ENCODE results near the gene ADGRG3. TPM values are rescaled to one million over a fixed set of nuclear protein-coding genes. Genes with fewer than 3 reads are reported as not detected.

ADGRG3 gene
- polyA plus RNA-seq, 1 donor (not counting 4 experiments of a cell fraction or from before 2014, with no cell fraction given), result not detected

- H3K27me3 ChIP-seq (ENCODE audit: control insufficient read depth, extremely low read depth, insufficient read depth, low read length), result peaks cover 11% of the 10 kb centered on the region
- no peak overlapping the region for H2AFZ ChIP-seq (ENCODE audit: control insufficient read depth, low read length)
- FAIRE-seq (no peak), DNase-seq (ENCODE audit: low read depth, low spot score) (no peak)
- H3K9me1 ChIP-seq (ENCODE audit: control insufficient read depth, extremely low read depth, insufficient read depth, low read length), result no peaks in the 10 kb centered on the region
- dilution Hi-C loops (cut with MboI; ENCODE audit: extremely low pct_ligation_motif_present, low sequenced_read_pairs), result no loop called here
- H3K9ac ChIP-seq (ENCODE audit: control insufficient read depth, extremely low read depth, insufficient read depth, low read length), result no peak overlapping the region
- no peaks in the 10 kb centered on the region for H3K4me1 ChIP-seq (ENCODE audit: control insufficient read depth, extremely low read depth, insufficient read depth, low read length)
- H3K36me3 ChIP-seq (ENCODE audit: control insufficient read depth in 2 of 2, extremely low read depth in 1 of 2, insufficient read depth in 2 of 2, low read length in 2 of 2), result no peaks in the 10 kb centered on the region
- H3K4me2 ChIP-seq (ENCODE audit: control insufficient read depth, extremely low read depth, insufficient read depth, low read depth, low read length), result no peak overlapping the region
- H3K9me3 ChIP-seq (ENCODE audit: control insufficient read depth, low read depth, low read length), result no peaks in the 10 kb centered on the region
- H3K4me3 ChIP-seq (ENCODE audit: control insufficient read depth in 2 of 3, extremely low read depth in 1 of 3, insufficient read depth in 2 of 3, low read depth in 1 of 3, low read length in 3 of 3), result no peak overlapping the region
- H3K79me2 ChIP-seq (ENCODE audit: control insufficient read depth, insufficient read depth, low read length), result no peaks in the 10 kb centered on the region
- H3K27ac ChIP-seq (ENCODE audit: control insufficient read depth, insufficient read depth, low read length), result no peak overlapping the region
- no peaks in the 10 kb centered on the region for H4K20me1 ChIP-seq (ENCODE audit: control insufficient read depth, extremely low read depth, insufficient read depth, low read length)
- TF ChIP-seq EZH2 (IDR thresholded peaks at IDR 0.05; ENCODE audit: low read length) (no peak), CTCF (optimal IDR thresholded peaks at IDR 0.05 in 1 of 3, IDR thresholded peaks at IDR 0.05 in 1 of 3, conservative IDR thresholded peaks at IDR 0.05 in 1 of 3; ENCODE audit: extremely low read depth in 1 of 3, insufficient read depth in 2 of 3, low read length in 3 of 3) (no peak)
These were observed 45.5 kb downstream of the ADGRG3 start for GRCh38 chr16:57713596-57713995.

DNA sequence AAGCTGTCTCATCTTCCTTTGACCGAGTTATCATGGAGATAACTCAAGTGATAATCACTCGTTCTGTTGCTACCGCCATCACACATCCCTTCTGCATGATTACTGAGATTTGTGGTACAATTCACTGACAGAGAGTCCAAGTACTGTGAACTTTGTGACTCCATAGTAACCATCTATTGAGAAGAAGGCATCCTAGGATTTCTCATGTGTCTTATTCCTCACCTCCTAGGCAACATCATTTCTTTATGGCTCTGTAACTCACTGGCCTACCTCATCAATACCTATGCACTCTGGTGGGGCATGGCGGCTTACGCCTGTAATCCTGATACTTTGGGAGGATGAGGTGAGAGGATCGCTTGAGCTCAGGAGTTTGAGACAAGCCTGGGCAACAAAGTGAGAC, 45.9 kb downstream of the ADGRG3 start:
- Histone ChIP-seq H3K27me3 (ENCODE audit: control insufficient read depth, extremely low read depth, insufficient read depth, low read length) (peaks cover 11% of the 10 kb centered on the region), H3K27ac (ENCODE audit: control insufficient read depth, insufficient read depth, low read length) (no peak overlapping the region), H2AFZ (ENCODE audit: control insufficient read depth, low read length) (no peak overlapping the region), H3K36me3 (ENCODE audit: control insufficient read depth in 2 of 2, extremely low read depth in 1 of 2, insufficient read depth in 2 of 2, low read length in 2 of 2) (no peaks in the 10 kb centered on the region), H3K4me2 (ENCODE audit: control insufficient read depth, extremely low read depth, insufficient read depth, low read depth, low read length) (no peak overlapping the region), H3K9ac (ENCODE audit: control insufficient read depth, extremely low read depth, insufficient read depth, low read length) (no peak overlapping the region), H4K20me1 (ENCODE audit: control insufficient read depth, extremely low read depth, insufficient read depth, low read length) (no peaks in the 10 kb centered on the region), H3K9me1 (ENCODE audit: control insufficient read depth, extremely low read depth, insufficient read depth, low read length) (no peaks in the 10 kb centered on the region), H3K9me3 (ENCODE audit: control insufficient read depth, low read depth, low read length) (no peaks in the 10 kb centered on the region), H3K4me3 (ENCODE audit: control insufficient read depth in 2 of 3, extremely low read depth in 1 of 3, insufficient read depth in 2 of 3, low read depth in 1 of 3, low read length in 3 of 3) (no peak overlapping the region), H3K79me2 (ENCODE audit: control insufficient read depth, insufficient read depth, low read length) (no peaks in the 10 kb centered on the region), H3K4me1 (ENCODE audit: control insufficient read depth, extremely low read depth, insufficient read depth, low read length) (no peaks in the 10 kb centered on the region)
- dilution Hi-C loops (cut with MboI; ENCODE audit: extremely low pct_ligation_motif_present, low sequenced_read_pairs), result no loop called here
- no peak for DNase-seq (ENCODE audit: low read depth, low spot score)
- TF ChIP-seq EZH2 (IDR thresholded peaks at IDR 0.05; ENCODE audit: low read length) (no peak), CTCF (optimal IDR thresholded peaks at IDR 0.05 in 1 of 3, IDR thresholded peaks at IDR 0.05 in 1 of 3, conservative IDR thresholded peaks at IDR 0.05 in 1 of 3; ENCODE audit: extremely low read depth in 1 of 3, insufficient read depth in 2 of 3, low read length in 3 of 3) (no peak)
- no peak for FAIRE-seq
